Cortex of kidney (tissue), 1 donor: Measurements from ENCODE around the gene C1QTNF5.

Experiments used
- DNase-seq: peaks from one replicate; lab custom pipeline; 2025; lab: John Stamatoyannopoulos, UW

C1QTNF5 gene

DNA sequence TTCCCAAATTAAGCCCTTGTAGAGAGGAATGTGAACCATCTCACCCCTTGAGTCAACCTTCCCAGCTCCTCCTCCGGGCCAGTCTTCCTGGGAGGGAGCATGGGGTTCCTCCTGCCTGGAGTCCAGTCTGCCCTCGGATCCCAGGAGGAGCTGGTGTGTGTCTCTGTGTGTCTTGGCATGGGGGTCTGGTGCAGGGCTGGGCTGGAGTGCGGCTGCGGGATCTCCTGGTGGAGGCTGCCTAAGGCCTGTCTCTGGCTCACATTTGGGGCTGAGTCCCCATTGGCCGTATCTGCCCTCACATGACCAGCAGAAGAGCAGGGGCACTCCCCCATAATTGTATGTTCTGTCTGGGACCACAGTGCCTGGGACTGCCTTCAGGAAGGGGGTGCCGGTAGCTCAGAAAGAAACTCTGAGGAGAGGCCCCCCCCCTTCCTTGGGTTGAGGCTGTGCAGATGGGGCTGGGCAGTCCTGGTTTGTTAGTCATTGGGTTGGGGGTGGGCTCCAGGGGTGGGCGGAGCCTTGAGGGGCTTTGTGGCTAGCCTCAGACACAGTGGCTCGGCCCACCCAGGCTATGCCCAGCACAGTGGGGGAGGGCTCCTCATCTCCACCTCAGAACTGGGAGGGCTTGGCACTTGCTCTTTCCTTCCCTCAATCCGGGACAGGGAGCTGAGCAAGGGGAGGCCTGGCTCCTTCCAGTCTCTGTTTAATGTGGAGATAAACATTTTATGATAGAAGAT, 2.9 kb downstream of the C1QTNF5 start:
- DNase-seq = no peak

DNA sequence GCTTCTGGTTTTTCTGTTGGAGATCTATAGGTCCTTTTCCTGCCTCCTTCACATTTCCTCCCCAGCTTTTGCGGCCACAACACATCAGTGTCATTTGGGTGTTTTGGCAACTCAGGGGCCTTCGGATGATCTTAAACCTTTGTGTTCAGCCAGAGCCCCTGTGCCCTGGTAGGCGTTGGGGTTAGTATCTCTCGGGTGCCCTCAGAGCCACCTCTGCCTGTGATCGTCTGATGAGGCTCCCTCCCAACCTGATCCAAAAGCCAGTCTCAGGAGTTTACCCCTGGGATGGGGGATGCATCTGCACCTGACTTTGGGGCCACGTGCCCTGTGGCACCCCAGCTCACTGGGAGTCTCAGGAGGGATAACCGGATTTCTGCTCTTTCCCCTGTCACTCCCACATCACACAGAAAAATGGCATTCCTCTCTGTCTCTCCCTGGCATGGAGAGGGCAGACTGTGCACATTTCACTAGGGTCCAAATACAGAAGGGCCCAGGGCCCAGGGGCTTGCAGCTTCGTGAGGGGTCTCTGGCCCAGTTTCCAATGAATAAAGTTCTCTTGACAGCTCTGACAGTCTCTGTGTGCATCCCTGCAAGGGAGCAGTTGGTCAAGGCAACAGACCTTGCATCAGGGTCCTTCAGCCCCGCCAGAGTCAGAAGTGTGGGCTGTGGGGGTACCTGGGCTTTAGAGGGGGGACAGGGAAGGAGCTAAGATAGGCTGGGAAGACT, 3.8 kb downstream of the C1QTNF5 start:
- DNase-seq = no peak

DNA sequence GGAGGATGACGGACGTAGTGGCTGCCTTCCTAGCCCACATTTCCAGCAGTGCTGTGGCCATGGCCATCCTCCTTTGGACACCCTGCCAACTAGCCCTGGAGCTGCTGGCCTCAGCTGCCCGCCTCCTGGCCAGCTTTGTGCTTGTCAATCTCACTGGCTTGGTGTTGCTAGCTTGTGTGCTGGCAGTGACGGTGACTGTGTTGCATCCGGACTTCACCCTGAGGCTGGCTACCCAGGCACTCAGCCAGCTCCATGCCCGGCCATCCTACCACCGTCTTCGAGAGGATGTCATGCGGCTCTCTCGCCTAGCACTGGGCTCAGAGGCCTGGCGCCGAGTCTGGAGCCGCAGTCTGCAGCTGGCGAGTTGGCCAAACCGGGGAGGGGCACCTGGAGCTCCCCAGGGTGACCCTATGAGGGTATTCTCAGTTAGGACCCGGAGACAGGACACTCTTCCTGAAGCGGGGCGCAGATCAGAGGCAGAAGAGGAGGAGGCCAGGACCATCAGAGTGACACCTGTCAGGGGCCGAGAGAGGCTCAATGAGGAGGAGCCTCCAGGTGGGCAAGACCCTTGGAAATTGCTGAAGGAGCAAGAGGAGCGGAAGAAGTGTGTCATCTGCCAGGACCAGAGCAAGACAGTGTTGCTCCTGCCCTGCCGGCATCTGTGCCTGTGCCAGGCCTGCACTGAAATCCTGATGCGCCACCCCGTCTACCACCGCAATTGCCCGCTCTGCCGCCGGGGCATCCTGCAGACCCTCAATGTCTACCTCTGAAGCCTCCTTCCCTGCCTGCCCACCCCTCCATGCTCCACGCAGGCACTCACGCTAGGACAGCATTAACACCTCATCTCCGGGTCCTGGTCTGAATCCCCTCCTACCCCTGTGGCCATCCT, 4.8 kb downstream of the C1QTNF5 start:
- DNase-seq = no peak

DNA sequence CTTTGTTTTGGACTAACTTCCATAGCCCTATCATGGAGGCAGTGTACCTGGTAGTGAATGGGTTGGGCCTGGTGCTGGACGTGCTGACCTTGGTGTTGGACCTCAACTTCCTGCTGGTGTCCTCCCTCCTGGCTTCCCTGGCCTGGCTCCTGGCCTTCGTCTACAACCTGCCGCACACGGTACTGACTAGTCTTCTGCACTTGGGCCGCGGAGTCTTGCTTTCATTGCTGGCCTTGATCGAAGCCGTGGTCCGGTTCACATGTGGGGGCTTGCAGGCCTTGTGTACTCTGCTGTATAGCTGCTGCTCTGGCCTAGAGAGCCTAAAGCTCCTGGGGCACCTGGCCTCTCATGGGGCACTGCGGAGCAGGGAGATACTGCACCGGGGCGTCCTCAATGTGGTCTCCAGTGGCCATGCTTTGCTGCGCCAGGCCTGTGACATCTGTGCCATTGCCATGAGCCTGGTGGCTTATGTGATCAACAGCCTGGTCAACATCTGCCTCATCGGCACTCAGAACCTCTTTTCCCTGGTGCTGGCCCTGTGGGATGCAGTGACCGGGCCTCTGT, 5.5 kb downstream of the C1QTNF5 start:
- no peak for DNase-seq

DNA sequence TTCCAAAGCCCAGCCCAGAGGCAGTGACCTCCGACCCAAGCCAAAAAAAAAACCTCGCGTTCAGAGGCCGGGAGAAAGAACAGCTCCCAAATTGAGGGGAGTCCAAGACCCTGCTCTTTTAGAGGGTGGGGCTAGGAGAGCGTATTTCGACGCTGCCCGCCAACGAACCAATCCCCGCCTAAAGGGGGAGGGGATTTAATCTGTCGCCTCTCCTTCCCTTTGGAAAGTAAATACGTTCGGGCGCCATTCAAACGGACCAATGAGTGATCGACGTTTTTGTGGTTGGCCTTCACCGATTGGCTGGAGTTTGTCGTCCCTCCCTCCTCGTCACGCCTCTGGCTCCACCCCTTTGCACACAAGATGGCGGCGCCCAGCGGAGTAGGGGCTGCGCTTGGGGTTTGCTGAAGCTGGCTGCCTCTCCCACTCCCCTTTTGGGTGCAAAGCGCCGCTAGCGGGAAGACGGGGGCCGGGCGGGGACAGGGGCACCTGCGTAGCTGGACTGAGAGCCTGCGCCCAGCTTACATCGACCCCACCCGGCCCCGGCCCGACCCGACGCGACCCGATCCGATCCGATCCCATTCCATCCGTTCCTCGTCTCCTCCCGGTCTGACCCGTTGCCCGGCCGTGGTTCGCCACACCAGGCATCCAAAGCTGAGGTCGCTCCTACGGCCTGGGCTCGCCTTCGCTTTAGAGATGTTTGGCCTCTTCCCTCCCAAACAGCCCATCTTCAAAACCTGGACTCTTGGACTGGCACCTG, 6.3 kb downstream of the C1QTNF5 start, which contains the start of gene RNF26:
Gene RNF26 (plus strand): TSS at position 354 of the 757 bp plus-strand sequence. CDS start 596 bp downstream, outside the sequence.
- no peak for DNase-seq

DNA sequence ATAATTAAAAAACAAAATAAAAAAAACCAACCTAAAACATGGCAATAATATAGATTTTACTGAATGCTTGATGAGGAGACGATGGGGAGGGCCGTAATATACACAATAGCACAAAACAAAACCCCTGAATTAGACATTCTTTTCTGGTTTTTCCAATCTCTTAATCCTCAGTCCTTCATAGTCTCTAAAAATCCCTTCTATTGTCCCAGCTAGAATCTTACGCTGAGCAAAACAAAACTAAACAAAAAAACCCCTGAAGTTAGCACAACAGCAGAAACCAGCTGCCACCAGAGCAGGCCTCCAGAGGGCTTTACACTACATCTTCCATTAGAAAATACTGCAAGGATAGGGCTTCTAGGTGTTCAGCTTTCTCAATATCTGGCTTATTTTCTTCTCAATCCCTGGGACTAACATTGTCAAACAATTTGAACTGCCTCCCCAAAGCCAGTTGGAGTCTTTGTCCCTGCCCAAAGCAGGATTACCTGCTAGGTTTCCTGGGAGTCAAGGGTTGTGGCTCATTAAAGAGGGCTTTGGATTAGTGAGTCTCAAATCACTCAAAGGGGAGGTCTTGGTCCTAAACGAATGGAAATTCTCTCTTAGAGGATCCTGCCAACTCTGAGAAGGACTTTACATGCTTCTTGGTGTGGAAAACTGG, 8.4 kb downstream of the C1QTNF5 start:
- no peak for DNase-seq

DNA sequence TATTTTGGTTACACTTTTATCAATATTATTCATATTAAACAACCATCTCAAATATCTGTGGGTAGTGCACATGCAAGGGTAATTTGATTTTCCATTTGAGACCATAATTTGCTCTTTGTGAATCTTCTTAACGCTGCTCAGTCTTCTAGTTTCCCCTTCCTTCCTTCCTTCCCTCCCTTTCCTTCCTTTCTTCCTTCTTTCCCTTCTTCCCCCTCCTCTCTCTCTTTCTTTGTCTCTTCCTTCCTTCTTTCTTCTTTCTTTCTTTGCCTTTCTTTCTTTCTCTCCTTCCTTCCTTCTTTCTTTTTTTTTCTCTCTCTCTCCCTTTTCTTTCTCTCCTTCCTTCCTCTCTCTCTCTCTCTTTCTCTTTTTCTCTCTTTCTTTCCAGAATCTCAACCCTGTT, 10.4 kb downstream of the C1QTNF5 start:
- no peak for DNase-seq

DNA sequence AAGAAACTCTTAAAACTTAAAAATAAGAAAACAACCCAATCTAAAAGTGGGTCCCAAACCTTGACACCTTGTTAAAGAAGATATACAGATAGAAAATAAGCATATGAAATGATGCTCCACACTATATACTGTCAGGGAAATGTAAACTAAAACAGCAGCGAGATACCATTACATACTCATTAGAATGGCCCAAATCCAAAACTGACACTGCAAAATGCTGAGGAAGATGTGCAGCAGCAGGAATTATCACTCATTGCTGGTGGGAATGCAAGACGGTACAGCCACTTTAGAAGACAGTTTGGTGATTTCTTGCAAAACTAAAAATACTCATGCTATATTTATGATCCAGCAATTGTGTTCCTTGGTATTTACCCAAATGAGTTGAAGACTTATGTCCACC, 11.4 kb downstream of the C1QTNF5 start:
- DNase-seq = no peak

DNA sequence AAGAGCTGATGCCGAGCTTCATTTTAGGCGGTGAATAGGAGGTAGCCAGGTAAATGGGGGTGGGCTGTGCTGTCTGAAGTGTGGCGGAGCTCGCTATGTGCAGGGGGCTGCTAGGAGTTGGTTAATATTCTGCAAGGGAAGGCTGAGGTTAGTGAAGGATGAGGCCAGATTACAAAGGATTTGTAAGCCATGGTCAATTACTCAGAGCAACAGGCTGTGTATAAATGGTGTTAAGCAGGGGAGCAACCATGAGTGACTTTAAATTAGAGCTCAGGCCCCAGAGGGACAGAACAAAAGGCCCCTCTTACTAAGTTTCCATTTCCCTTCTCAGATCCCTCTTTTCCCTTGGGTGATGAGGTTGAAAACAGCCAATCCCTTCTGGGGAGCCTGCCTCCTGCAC, 16.5 kb downstream of the C1QTNF5 start:
- DNase-seq = no peak

DNA sequence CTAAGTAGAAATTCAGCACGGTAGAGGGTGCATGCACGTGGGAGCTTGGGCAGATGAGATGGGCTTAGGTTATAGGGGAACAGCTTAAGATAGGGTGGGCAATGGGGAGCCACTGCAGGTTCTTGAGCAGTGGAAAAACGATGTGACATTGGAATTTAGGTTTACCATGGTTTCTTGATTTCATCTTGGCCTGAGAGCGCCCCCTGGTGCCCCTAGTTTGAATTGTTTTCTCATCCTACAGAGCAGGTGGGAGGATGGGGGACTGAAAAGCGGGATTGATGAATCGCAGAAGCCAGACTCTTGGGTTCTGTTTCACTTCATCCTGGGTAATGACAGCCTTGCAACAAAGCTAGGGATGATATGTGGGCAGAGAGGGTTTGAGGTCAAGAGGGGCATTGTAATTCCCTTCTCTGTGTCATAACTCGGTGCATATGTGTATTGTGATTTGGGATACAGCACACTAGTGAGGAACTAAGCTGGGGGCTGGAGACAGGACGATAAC, 17.1 kb downstream of the C1QTNF5 start:
- DNase-seq = no peak

DNA sequence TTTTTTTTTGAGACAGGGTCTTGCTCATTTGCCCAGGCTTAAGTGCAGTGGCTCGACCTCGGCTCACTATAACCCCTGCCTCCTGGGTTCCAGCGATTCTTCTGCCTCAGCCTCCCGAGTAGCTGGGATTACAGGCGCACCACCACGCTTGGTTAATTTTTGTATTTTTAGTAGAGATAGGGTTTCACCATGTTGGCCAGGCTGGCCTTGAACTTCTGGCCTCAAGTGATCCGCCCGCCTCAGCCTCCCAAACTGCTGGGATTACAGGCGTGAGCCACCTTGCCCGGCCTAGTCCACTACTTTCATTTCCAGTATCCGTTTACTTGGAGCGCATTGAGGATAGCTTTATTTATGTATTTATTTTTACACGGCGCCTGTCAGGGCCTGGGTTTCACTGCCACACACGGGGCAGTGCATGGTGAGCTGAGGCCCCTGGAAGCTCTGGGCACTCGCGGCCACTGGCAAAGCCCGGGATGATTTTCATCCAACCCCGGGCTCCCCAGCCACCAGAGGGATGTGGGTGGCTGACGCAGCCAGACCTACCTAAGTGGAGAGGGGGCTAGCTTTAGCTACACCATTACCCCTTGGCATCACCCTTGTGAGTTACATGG, 17.7 kb downstream of the C1QTNF5 start:
- DNase-seq = no peak

DNA sequence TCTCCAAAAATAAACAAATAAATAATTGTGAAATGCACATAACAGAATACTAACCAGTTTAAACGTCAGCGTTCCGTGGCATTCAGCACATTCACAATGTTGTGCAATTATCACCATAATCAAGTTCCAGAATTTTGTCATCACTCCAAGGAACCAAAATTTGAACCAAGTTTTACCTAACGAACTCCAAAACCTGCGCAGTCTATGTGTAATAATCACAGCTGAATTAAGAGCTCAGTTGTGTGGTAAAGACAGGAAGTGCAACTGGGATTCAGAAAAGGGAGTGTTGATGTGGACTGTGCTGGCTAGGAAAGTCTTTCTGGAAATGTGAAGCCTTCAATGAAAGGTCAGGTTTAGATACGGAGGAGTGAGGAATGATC, 18.3 kb downstream of the C1QTNF5 start:
- no peak for DNase-seq

DNA sequence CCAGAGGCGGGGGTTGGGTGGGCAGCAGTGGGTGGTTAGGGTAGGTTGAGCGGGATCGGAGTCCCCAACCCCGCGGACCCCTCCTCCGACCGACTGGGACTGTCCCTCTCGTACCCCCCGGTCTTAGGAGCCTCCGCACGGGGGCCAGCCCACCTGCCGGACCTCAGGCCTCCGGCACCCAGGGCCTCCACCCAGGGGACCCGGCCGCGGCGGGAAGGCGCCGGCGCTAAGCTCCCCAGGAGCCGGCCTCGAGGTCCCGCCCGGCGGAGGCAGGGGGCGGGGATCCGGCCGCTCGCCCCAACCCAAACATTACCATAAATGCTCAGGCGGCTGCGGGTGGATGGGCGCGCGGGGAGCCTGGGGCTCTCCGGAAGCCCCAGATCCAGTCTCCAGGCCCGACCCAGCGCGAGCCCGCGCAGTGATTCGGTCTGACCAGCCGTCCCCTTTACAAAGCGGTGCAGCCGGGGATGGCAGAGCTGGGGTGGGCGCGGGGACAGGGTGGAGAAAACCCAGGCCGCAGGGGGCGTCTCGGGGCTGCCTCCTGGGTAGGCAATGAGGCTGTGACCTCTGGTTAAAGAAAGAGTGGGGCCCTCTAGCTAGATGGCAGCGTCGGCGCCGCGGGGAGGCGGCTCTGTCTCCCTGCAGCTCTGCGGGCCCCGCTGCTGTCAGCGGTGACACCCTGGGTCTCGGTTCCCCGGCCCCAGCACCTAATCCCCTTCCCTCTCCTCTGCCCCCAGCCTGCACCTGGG, 19.7 kb downstream of the C1QTNF5 start:
- DNase-seq = no peak

DNA sequence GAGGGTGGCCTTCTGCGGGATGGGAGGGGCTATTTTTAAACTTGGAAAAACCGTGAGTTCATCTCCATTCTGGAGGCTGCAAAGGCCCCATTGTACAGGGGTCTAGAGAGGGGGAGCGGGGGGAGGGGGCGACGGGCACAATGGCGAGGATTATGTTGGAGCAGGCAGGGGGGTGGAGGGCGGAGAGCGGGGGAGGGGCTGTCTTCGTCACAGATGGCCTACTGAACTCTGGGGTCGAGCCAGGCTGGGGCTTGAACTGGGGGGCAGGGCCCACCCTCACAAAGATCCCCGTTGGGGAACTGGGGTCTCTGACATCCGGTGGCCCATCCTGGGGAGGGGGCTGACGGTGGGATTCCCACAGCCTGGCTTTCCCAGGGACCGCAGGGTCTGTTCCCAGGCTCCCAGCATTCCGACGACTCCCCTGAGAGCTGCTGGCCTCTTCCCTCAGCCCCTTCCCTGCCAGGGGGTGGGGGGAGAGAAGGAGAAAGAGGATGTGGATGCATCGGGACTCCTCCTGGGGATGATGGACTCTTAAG, 20.4 kb downstream of the C1QTNF5 start:
- no peak for DNase-seq

DNA sequence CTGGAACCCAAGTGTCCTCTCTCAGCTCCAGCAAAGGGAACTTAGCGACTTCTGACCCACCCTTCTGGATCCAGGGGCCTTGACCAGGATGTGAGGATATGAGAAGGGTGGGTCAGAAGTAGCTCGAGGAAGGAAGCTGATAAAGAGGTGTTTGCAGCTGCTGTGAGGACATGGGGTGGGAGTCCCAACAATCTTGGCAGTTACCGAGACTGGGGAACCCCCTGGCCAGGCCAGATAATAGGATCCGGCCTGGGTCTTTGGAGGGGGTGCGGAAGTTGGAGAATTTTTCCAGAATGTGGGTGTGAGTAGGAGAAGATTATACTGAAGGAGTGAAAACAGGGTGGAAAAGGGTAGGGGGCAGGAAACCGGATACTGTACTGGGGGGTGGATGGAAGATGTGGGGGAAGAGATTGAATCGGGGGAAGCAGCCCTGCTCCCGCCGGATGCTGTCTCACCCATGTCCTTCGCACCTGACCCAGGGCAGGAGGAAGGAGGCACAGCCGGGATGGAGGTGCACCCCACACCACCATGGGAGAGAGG, 20.9 kb downstream of the C1QTNF5 start:
- no peak for DNase-seq

DNA sequence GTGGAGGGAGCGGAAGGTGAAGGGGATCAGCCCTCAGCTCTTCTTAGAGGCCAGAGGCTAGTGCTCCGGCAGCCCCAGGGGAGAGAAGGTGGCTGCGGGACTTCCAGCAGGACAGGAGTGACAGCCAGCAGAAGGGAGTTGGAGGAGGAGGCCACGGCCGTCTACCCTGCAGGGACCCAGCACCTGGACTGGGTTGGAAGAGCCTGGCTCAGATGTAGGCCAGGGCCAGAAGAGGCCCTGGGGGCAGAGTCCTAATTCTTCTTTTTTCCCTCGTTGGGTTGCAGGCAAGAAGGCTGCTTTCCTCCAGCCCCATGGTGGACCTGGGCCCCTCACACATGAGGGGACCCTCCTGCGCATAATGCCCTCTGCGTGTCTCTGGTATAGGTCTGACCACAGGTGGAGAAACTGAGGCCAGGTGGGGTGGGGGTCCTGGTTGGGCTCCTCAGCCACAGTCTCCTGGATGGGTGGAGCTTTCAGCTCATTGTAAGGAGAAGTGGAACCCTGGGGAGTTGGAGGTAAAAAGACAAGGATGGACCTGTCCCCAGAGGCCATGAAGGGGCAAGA, 21.5 kb downstream of the C1QTNF5 start:
- DNase-seq = no peak

DNA sequence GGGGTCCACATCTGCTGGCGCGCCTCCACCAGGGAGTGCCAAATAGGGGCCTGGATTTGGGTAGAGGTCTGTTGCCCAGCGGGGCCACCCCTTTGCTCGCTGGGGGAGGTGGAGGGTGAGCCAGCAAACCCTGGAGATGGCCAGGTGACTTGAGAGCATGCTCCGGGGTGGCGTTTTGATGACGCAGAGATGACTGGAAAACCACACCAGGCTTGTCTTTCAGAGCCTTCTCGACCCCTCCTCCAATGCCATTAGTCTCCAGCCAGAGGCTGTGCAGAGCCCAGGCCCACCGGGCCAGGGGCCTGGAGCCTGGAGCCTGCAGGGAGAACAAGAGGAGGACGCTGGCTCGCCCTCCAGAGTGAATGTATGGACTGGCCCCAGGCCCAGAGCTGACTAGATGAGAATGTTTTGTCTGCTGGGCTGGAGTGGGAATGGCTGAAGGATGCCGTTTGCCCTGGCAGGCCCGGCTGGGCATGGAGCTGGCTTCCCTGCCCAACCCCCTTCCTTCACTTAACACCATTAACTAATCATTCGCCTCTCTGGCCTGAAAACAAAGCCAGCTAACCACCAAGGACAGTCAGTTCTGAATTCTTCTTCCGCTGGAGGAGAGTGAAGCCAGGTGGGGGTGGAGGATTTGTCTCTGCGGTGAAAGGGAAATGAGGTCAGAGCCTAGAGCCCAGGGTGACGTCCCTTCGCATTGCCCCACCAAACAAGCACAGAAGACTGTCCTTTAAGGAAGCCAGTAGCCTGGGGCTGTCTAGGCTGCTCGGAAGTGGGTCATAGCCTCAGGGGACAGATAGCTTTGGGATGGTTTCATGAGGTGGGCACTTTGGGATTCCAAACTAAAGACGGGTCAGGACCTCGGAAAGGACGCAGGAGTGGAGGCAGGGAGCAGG, 22.2 kb downstream of the C1QTNF5 start:
- DNase-seq = no peak
